Stimulated activated CD8-positive, alpha-beta memory T cell treated with anti-CD3 and anti-CD28 coated beads, Interleukin-7, amount 100 ng/mL, for 4 hours (primary cell): Measurements from ENCODE around the gene SUCLG1.
"Not testable (repeated sequence)": the region's sequence is repeated elsewhere in the genome, so short reads cannot be mapped to it uniquely, and the experiment has no call there.

Experiments used
- DNase-seq, 2 donors: peaks; one replicate each; pipeline ENCODE4 v3.0.0-alpha.2; 2020; ENCODE audit warnings: low read depth in 2 of 2

The SUCLG1 gene

DNA sequence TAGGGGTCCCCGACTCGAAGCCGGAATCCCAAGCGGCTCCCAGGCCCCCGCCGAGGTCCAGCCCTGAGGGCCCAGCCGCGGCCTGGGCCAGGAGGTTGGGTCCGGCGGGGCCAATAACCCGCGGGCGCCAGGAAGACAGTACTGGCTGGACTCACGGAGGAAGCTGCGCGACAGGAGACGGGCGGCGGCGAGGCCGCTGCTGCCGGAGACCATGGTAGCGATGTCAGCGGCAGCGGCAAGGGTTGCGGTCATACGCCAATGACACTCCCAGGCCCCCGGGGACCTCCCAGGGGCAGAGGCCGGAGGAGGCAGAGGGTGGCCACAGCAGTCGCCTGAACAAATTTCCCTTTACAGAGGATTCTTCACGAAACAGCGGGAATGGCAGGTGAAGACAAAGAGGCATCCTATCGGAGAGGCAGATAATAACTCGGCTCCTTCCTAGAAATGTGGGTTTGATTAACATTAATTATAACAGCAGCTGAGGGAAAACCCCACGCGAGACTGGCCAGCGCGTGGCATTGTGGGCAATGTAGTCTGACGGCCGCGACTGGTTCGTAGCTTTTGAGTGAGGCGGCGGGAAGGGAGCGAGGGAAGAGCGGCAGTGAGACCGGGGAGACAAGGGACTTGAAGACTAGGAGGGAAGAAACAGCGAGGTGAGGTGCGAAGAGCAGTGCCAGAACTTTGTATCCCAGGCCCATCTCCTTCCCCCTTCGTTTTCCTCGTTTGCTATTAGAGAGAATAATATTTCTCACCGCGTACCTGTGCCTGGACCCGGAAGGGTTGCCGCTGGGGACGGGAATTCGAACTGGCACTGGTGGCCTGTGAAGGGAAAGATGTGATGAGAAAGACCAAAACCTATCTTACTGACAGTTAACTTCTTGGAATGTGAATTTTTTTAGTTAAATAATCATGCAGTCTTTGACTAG lies at the start of gene SUCLG1:
Gene SUCLG1 (minus strand): TSS at position 263 of the 926 bp plus-strand sequence. CDS start 11 bp downstream, at position 252.
- peak; percentile 71 to 80 for DNase-seq

DNA sequence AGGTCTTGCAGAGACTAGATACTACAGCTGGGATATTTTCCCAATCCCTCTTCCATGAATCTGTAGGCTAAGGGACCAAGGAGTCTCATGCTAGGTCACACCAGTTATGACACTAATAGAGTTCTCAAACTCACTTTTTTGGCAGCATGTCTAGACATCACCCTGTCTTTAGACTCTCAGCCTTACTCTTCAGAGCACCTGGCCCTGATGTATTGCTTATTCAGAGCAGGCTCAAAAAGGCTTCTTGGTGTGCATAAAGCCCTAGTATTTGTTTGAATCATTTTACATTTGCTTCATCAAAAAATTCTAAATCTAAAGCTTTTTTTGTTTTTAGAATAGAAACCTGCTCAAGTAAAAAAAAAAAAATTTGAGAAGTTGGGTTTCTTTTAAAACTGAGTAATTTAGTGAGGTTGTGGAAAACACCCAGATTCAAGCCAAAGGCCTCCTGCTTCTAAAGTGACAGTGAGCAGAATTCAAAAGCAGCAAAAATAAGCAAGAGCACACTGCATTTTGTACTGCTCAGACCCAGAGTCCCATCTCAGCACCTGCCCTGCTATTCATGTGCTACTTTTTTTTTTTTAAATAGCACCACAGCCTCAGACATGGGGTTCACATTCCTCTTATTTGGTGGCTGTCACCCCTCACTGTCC lies 39.2 kb upstream of the SUCLG1 start:
- no peak for DNase-seq

- DNase-seq: no peak
Measured at GRCh38 chr2:84497285-84497684, 38.2 kb upstream of the SUCLG1 start.

DNA sequence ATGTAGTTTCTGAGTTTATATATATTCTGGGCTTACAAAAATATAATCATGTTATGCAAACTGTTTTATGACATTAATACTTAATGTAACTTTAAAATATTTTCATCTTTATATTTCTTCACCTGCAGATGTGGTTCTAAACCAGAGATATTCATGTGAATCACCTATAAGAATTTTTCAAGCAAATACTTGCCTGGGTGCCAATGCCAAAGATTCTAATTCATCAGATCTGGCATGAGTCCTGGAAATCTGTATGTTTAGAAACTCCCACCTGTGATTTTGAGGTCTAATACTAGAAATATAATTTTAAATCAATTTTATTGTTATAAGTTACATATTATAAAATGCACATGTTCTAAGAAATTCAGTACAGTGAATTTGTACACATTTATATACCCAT lies 37.3 kb upstream of the SUCLG1 start:
- no peak for DNase-seq

- peak in 1 of 2 donors; percentile 7 for DNase-seq
Measured at GRCh38 chr2:84495539-84496146, 36.6 kb upstream of the SUCLG1 start.

DNA sequence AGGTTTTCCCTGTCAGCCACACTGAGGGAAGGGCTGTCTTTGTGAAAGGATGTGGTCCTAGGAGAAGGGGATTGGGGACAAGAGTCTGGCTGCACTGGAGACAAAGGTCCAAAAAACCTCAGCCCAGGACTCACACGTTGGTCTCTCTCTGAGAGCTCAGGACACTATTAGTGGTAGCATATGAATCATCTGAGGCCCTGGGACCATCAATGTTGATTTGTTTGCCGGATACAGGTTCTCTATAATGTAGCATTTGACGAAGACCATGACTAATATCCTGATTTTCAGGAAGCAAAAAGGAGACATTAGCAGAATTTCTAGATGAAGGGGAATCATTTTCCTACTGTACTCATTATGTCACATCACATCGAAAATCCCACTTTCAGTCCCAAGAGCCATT lies 35.0 kb upstream of the SUCLG1 start:
- no peak for DNase-seq

- DNase-seq: no peak
Measured at GRCh38 chr2:84493514-84493913, 34.4 kb upstream of the SUCLG1 start.

- DNase-seq: no peak
Measured at GRCh38 chr2:84492571-84492970, 33.5 kb upstream of the SUCLG1 start.

GRCh38 chr2:84491741-84492140 lies 32.7 kb upstream of the SUCLG1 start:
- no peak for DNase-seq

DNA sequence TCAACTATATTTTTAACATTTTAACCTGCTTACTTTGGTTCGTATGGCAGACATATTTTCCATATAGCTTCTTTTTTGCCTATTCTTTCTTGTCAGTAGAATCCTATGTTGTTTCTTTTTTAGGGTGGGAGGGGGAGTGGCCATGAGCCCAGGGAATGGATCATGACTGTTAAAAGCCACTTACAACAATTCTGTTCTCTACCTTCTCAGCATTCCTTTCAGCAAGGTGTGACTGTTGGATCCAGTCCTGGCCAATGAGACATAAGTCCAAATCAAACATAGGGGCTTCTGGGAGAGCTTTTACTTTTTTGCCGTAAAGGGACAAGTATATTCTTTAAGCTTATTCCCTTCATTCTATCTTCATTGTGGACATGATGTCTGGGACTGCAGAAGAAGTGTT lies 32.2 kb upstream of the SUCLG1 start:
- no peak for DNase-seq

- DNase-seq: no peak
Measured at GRCh38 chr2:84487298-84487996, 28.4 kb upstream of the SUCLG1 start.

- no peak for DNase-seq
Measured at GRCh38 chr2:84486441-84487115, 27.5 kb upstream of the SUCLG1 start.

GRCh38 chr2:84483320-84483719 lies 24.2 kb upstream of the SUCLG1 start:
- no peak for DNase-seq

DNA sequence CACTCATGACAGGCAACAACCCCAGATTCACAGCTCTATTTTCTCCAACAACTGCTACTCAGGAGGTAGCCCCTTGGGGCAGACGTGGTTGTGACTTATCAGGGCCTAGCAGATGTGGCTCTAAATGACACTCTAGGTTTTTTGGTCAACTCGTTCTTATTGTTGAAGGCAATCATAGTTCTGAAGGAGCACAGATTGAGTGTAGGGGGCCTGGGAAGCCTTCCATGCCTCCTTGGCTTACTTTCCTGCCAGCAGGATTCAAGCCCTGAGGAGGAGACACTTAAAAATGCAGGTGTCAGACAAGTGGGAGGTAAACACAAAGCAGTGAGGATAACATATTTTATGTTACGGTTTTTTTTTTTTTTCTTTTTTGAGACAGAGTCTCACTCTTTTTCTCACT lies 23.5 kb upstream of the SUCLG1 start:
- no peak for DNase-seq

DNA sequence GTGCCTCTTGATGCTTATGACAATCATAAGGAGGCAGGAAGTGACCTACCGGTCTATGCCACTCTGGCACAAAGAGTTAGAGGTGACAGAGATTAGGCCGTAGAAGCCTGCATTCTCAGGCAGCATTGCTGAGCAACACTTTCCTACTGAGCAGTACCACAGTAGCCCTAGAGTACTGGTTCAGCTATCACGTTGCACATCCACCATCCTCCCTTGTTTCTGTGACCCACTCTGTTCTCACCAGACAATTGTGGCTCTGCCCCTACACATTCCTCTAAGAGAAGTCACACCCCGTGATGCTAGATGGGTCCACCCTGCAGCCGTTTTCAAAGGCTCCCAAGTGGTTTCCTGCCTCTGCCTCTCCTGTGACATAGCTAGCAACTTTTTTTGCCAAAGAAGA lies 22.6 kb upstream of the SUCLG1 start:
- peak; percentile 2 to 3 for DNase-seq

DNA sequence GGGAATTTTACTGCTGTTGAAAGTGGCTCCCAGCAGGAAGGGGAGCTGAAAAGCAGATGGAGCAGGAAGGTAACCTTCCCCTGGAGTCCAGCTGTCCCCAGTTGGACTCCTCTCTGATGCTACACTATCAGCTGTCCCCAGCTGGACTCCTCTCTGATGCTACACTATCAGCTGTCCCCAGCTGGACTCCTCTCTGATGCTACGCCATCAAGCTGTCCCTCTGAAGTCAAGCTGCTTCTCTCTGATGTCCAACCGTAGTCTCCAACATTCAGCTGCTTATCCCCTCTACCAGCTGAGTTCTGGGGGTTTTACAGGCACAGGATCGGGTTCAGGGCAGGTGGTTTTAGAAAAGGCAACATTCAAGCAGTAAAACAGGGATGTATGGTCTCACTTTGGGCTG lies 19.8 kb upstream of the SUCLG1 start:
- DNase-seq: no peak

GRCh38 chr2:84477886-84478285 lies 18.8 kb upstream of the SUCLG1 start:
- no peak for DNase-seq

- no peak for DNase-seq
Measured at GRCh38 chr2:84474176-84474575, 15.1 kb upstream of the SUCLG1 start.

GRCh38 chr2:84472856-84473565 lies 13.9 kb upstream of the SUCLG1 start:
- no peak for DNase-seq

GRCh38 chr2:84472423-84472822 lies 13.3 kb upstream of the SUCLG1 start:
- DNase-seq: not testable (repeated sequence)

DNA sequence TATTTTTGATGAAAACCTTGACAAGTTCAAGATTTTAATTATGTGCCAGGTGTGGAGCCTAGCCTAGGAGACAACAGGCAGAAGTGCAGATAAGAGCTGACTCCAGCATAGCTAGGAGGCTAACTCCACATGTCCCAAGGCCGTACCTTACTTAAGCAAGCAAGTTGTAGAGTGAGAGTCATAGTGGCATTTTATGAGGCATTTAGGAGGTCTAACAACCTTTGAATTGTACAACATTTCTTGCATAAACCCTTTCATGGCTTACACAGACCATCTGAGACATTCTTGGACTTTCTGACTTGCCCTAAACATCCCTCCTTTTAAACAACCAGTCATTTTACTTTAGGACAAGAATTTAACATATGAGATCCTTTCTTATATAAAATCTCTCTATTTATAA lies 8.3 kb upstream of the SUCLG1 start:
- DNase-seq: no peak
